ENCODE measurements around the gene TOM1L2. TPM values are rescaled to one million over a fixed set of nuclear protein-coding genes. Genes with fewer than 3 reads are reported as not detected.

The TOM1L2 gene
- total and polyA plus RNA-seq, 2 donors (not counting 1 experiment from before 2014, with no cell fraction given), result 33.9 to 35.9 TPM

GRCh38 chr17:17888821-17889220 is 83.4 kb downstream of the TOM1L2 start:
- no peak for TF ChIP-seq EZH2 (IDR thresholded peaks at IDR 0.05; ENCODE audit: low read length, missing control alignments)
- TF ChIP-seq, protein P1, sequence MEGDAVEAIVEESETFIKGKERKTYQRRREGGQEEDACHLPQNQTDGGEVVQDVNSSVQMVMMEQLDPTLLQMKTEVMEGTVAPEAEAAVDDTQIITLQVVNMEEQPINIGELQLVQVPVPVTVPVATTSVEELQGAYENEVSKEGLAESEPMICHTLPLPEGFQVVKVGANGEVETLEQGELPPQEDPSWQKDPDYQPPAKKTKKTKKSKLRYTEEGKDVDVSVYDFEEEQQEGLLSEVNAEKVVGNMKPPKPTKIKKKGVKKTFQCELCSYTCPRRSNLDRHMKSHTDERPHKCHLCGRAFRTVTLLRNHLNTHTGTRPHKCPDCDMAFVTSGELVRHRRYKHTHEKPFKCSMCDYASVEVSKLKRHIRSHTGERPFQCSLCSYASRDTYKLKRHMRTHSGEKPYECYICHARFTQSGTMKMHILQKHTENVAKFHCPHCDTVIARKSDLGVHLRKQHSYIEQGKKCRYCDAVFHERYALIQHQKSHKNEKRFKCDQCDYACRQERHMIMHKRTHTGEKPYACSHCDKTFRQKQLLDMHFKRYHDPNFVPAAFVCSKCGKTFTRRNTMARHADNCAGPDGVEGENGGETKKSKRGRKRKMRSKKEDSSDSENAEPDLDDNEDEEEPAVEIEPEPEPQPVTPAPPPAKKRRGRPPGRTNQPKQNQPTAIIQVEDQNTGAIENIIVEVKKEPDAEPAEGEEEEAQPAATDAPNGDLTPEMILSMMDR (conservative IDR thresholded peaks at IDR 0.05 in 1 of 2, IDR thresholded peaks at IDR 0.05 in 1 of 2; ENCODE audit: low read depth in 1 of 2, low read length in 2 of 2), result peak in 1 of 2 donors; percentile 33
- peaks cover 3% of the 10 kb centered on the region for H3K36me3 ChIP-seq (ENCODE audit: control insufficient read depth, insufficient read depth, low read length)
- no peaks in the 10 kb centered on the region for H4K20me1 ChIP-seq (ENCODE audit: control insufficient read depth, extremely low read depth, insufficient read depth, low read length)
- no peak overlapping the region for H3K27ac ChIP-seq (ENCODE audit: insufficient read depth, low read length)
- no peaks in the 10 kb centered on the region for H3K4me1 ChIP-seq (ENCODE audit: control insufficient read depth, extremely low read depth, insufficient read depth, low read length)
- no peaks in the 10 kb centered on the region for H3K27me3 ChIP-seq (ENCODE audit: control insufficient read depth, insufficient read depth, low read length)
- H3K4me3 ChIP-seq (replicated peaks in 1 of 4; ENCODE audit: control extremely low read depth in 1 of 4, insufficient read depth in 1 of 4, low read depth in 3 of 4, low read length in 4 of 4), result no peak overlapping the region
- no peaks in the 10 kb centered on the region for H3K9me3 ChIP-seq (ENCODE audit: control insufficient read depth, insufficient read depth, low read depth, low read length)
- H3K9ac ChIP-seq (ENCODE audit: insufficient read depth, low read length), result no peak overlapping the region
- no peaks in the 10 kb centered on the region for H3K79me2 ChIP-seq (ENCODE audit: control insufficient read depth, insufficient read depth, low read length)
- DNase-seq (ENCODE audit: low read depth in 2 of 2), result no peak
- no peak overlapping the region for H3K4me2 ChIP-seq (ENCODE audit: extremely low read depth, insufficient read depth, low read length)
- H2AFZ ChIP-seq (ENCODE audit: low read length), result no peak overlapping the region

DNA sequence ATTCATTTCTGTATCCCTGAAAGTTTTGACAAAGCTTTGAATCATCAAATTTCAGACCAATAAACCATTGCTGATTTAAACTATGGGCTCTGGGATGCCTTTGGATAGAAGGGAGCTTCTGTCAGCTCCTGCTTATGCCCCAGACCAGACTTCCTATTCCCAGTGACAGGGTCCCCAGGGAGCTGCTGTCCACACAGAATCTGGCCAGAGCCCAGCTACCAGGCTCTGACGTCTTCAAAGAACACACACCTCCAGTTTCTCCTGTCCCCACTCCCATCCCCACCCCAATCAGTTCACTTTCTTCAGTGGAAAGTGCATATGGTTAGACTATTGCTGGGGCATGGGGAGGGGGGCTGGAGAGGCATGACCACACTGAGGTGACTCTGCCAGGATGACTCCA is 83.8 kb downstream of the TOM1L2 start:
- Histone ChIP-seq H3K79me2 (ENCODE audit: control insufficient read depth, insufficient read depth, low read length) (no peaks in the 10 kb centered on the region), H3K4me1 (ENCODE audit: control insufficient read depth, extremely low read depth, insufficient read depth, low read length) (no peaks in the 10 kb centered on the region), H3K4me3 (replicated peaks in 1 of 4; ENCODE audit: control extremely low read depth in 1 of 4, insufficient read depth in 1 of 4, low read depth in 3 of 4, low read length in 4 of 4) (no peak overlapping the region), H3K36me3 (ENCODE audit: control insufficient read depth, insufficient read depth, low read length) (peaks cover 3% of the 10 kb centered on the region), H3K4me2 (ENCODE audit: extremely low read depth, insufficient read depth, low read length) (no peak overlapping the region), H2AFZ (ENCODE audit: low read length) (no peak overlapping the region), H4K20me1 (ENCODE audit: control insufficient read depth, extremely low read depth, insufficient read depth, low read length) (no peaks in the 10 kb centered on the region), H3K27ac (ENCODE audit: insufficient read depth, low read length) (no peak overlapping the region), H3K9ac (ENCODE audit: insufficient read depth, low read length) (no peak overlapping the region), H3K27me3 (ENCODE audit: control insufficient read depth, insufficient read depth, low read length) (no peaks in the 10 kb centered on the region), H3K9me3 (ENCODE audit: control insufficient read depth, insufficient read depth, low read depth, low read length) (no peaks in the 10 kb centered on the region)
- no peak for DNase-seq (ENCODE audit: low read depth in 2 of 2)
- TF ChIP-seq EZH2 (IDR thresholded peaks at IDR 0.05; ENCODE audit: low read length, missing control alignments), result no peak

DNA sequence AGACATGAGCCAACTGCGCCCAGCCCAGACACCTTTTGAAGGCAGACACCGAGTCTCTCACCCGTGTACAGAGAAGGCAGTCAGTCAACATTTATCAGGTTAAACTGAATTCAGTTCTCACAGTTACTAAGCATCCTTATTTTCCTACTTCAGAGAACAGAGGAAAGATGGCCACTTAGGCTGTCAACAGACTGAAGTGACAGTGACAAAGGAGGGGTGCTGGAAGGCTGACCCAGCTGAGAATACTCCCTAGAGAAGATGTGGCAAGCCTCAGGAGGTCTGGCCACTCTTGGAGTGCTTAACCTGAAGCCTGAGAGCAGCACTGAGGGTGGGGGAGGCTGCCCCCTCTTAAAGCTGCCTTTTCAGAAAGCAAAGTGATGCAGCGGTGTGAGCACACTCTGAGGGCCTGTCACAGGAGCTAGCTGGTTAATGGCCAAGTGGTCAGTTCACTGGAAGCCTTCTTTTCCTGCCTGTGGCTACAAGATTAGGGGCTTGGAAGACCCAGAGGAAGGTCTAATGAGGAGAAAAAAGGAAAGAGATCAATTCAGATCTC is 84.4 kb downstream of the TOM1L2 start:
- no peaks in the 10 kb centered on the region for H4K20me1 ChIP-seq (ENCODE audit: control insufficient read depth, extremely low read depth, insufficient read depth, low read length)
- H3K9me3 ChIP-seq (ENCODE audit: control insufficient read depth, insufficient read depth, low read depth, low read length), result no peaks in the 10 kb centered on the region
- no peak overlapping the region for H3K4me2 ChIP-seq (ENCODE audit: extremely low read depth, insufficient read depth, low read length)
- H3K4me3 ChIP-seq (replicated peaks in 1 of 4; ENCODE audit: control extremely low read depth in 1 of 4, insufficient read depth in 1 of 4, low read depth in 3 of 4, low read length in 4 of 4), result no peak overlapping the region
- no peaks in the 10 kb centered on the region for H3K4me1 ChIP-seq (ENCODE audit: control insufficient read depth, extremely low read depth, insufficient read depth, low read length)
- no peak overlapping the region for H3K9ac ChIP-seq (ENCODE audit: insufficient read depth, low read length)
- TF ChIP-seq, protein P1 (conservative IDR thresholded peaks at IDR 0.05 in 1 of 2, IDR thresholded peaks at IDR 0.05 in 1 of 2; ENCODE audit: low read depth in 1 of 2, low read length in 2 of 2), result no peak
- TF ChIP-seq EZH2 (IDR thresholded peaks at IDR 0.05; ENCODE audit: low read length, missing control alignments), result no peak
- no peaks in the 10 kb centered on the region for H3K27me3 ChIP-seq (ENCODE audit: control insufficient read depth, insufficient read depth, low read length)
- no peak overlapping the region for H2AFZ ChIP-seq (ENCODE audit: low read length)
- H3K79me2 ChIP-seq (ENCODE audit: control insufficient read depth, insufficient read depth, low read length), result no peaks in the 10 kb centered on the region
- DNase-seq (ENCODE audit: low read depth in 2 of 2), result no peak
- H3K36me3 ChIP-seq (ENCODE audit: control insufficient read depth, insufficient read depth, low read length), result peaks cover 4% of the 10 kb centered on the region
- H3K27ac ChIP-seq (ENCODE audit: insufficient read depth, low read length), result no peak overlapping the region

Measured in fibroblast of lung (primary cell).